ENCODE data around the gene MMP28. TPM values are rescaled to one million over a fixed set of nuclear protein-coding genes. Genes with fewer than 3 reads are reported as not detected.
A peak's percentile ranks its signal among the peaks of the same experiment; 100 is the strongest.

MMP28 gene
- total and polyA plus RNA-seq, 8 donors, result 0.20 to 3.8 (median 0.99) TPM

GRCh38 chr17:35748341-35748841, 47.0 kb downstream of the MMP28 start:
- H3K4me3 ChIP-seq, result no peak overlapping the region
- DNase-seq (peak in 4 of 6 donors; percentile 25 to 69 (median 62)), FAIRE-seq (no peak), ATAC-seq (peak in 3 of 4 donors; percentile 47 to 68 (median 51))
- no peak overlapping the region for H3K27ac ChIP-seq
- TF ChIP-seq CTCF (IDR thresholded peaks at IDR 0.05), result no peak
- H3K36me3 ChIP-seq, result no peaks in the 10 kb centered on the region
- 13 to 26% methylated on average over 4 of the region's 4 CpGs for WGBS, 2 donors
- no peaks in the 10 kb centered on the region for H3K9me3 ChIP-seq
- H3K4me1 ChIP-seq, result peaks cover 0 to 7% (median 0%) of the 10 kb centered on the region in 3 donors
- H3K27me3 ChIP-seq, result peaks cover 0 to 8% (median 0%) of the 10 kb centered on the region in 4 donors
- intact Hi-C loops (cut with DNase I), result loop anchor here (5.0 to 10.0 kb wide), 4 partner anchors 84 to 211 kb away; partner anchors contain the start of gene SLFN12L (in 1 of the 3)

GRCh38 chr17:35747540-35748017, 47.9 kb downstream of the MMP28 start:
- Histone ChIP-seq H3K9me3 (no peaks in the 10 kb centered on the region), H3K27me3 (peaks cover 0 to 8% (median 0%) of the 10 kb centered on the region in 4 donors), H3K27ac (no peak overlapping the region), H3K4me3 (no peak overlapping the region), H3K36me3 (no peaks in the 10 kb centered on the region), H3K4me1 (peaks cover 0 to 4% (median 0%) of the 10 kb centered on the region in 3 donors)
- WGBS, 2 donors, result 19 to 25% methylated on average over 12 of the region's 12 CpGs
- DNase-seq, result peak; percentile 51 to 87 (median 80)
- peak; percentile 81 to 94 (median 90) for ATAC-seq
- FAIRE-seq, result no peak
- TF ChIP-seq CTCF (IDR thresholded peaks at IDR 0.05), result peak; percentile 76 to 90 (median 85)
- intact Hi-C loops (cut with DNase I), result loop anchor here (5.0 to 10.0 kb wide), 4 partner anchors 83 to 210 kb away; partner anchors contain the start of gene SLFN12L (in 1 of the 3)

GRCh38 chr17:35745749-35746320, 49.6 kb downstream of the MMP28 start:
- DNase-seq (no peak), FAIRE-seq (no peak), ATAC-seq (no peak)
- Histone ChIP-seq H3K36me3 (no peaks in the 10 kb centered on the region), H3K27me3 (peaks cover 0 to 11% (median 0%) of the 10 kb centered on the region in 4 donors), H3K4me1 (peaks cover 0 to 6% (median 0%) of the 10 kb centered on the region in 3 donors), H3K27ac (no peak overlapping the region), H3K4me3 (no peak overlapping the region), H3K9me3 (no peaks in the 10 kb centered on the region)
- intact Hi-C loops (cut with DNase I), result loop anchor here (5.0 to 10.0 kb wide), 4 partner anchors 81 to 209 kb away; partner anchors contain the start of gene SLFN12L (in 1 of the 3)
- 60 to 75% methylated on average over 15 of the region's 15 CpGs for WGBS, 2 donors
- TF ChIP-seq CTCF (IDR thresholded peaks at IDR 0.05), result no peak

GRCh38 chr17:35745246-35745645, 50.2 kb downstream of the MMP28 start:
- intact Hi-C loops (cut with DNase I), result loop anchor here (5.0 to 10.0 kb wide), 4 partner anchors 80 to 208 kb away; partner anchors contain the start of gene SLFN12L (in 1 of the 3)
- ATAC-seq, result no peak

More at GRCh38 chr17:35745246-35745645, 50.2 kb downstream of the MMP28 start:
- H3K4me3 ChIP-seq, result no peak overlapping the region
- H3K36me3 ChIP-seq, result no peaks in the 10 kb centered on the region
- peaks cover 0 to 11% (median 0%) of the 10 kb centered on the region in 4 donors for H3K27me3 ChIP-seq
- TF ChIP-seq CTCF (IDR thresholded peaks at IDR 0.05), result no peak
- H3K9me3 ChIP-seq, result no peaks in the 10 kb centered on the region
- no peak overlapping the region for H3K27ac ChIP-seq
- DNase-seq (no peak), FAIRE-seq (no peak)
- H3K4me1 ChIP-seq, result peaks cover 0 to 6% (median 0%) of the 10 kb centered on the region in 3 donors
- WGBS, 2 donors, result 66 to 81% methylated on average over 7 of the region's 7 CpGs
